ENCODE data around the gene SIK3.

Gene SIK3

DNA sequence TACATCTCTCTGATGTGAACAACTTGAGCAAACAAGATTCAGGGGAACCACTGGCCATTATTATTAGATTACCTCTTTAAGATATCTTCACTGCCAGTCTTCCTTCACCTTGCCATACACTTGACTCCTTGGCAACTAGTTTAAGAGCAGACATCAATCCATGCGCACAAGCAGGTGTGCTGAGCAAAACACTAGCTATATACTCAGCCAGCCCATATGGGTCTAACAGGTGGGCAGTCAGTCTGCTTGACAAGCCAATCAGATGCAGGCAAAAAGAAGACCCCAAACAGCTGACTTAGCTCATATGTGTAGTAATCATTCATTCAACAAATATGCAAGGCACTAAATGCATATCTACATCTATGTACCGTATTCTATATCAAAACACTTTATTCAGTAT is 101.2 kb downstream of the SIK3 start:
- DNase-seq: no peak

GRCh38 chr11:116994195-116994594 is 104.0 kb downstream of the SIK3 start:
- no peak for DNase-seq

- DNase-seq: no peak
These were observed 104.6 kb downstream of the SIK3 start for GRCh38 chr11:116993599-116993998.

DNA sequence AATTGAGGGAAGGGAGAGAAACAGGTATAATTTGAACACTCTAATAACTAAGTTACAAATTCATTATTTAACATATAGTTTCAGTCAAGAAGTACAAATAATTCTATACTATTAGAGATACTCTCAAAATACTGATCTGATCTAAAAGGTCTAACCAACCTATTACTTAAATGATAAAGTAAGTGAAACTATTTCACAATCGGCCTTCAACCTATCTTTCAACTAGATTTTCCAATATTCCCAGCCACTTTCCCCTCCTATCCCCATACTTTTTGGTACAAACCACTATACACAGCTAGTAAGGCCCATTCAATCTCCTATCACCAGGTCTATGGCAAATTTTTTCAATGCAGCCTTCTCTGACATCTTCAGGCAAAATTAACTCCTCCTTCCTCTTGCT is 106.7 kb downstream of the SIK3 start:
- DNase-seq: no peak

DNA sequence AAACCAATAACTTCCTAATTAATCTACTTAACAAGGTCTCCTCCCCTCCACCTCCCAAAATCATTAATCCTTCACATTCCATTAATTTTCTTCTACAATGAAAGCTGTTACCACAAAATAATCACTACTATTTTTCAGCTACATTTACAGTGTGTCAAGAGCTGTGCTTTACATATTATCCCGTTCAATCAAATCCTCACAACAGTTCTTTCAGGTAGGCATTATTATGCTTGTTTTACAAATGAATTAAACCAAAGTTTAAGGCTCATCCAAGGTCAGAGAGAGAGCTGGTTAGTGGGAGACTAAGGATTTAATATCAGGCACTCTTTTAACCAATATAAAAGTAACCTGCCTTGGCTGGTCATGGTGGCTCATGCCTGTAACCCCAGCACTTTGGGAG is 107.4 kb downstream of the SIK3 start:
- DNase-seq: no peak

GRCh38 chr11:116990061-116990473 is 108.2 kb downstream of the SIK3 start:
- DNase-seq: no peak

- DNase-seq: no peak
These were observed 109.0 kb downstream of the SIK3 start for GRCh38 chr11:116989184-116989583.

GRCh38 chr11:116986521-116987105 is 111.6 kb downstream of the SIK3 start:
- no peak for DNase-seq

DNA sequence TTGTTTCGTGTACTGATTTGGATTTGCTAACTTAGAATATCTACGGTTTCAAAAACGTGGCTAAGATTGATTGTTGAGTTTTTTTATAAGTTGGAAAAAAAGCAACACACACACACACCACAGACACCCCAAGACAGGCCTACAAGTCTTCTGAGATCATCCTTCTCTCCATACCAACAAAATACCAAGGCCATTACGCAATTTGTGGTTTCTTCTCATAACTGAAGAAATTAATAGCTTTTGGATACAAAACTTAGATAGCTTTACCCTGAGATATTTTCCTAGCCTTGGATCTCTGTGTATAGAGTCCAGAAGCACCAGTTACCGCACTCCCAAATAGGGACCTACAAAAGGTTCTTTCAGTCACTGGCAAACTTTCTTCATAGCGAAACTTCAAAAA is 113.6 kb downstream of the SIK3 start:
- no peak for DNase-seq

GRCh38 chr11:116984186-116984585 is 114.0 kb downstream of the SIK3 start:
- no peak for DNase-seq

- no peak for DNase-seq
These were observed 116.9 kb downstream of the SIK3 start for GRCh38 chr11:116981266-116981885.

DNA sequence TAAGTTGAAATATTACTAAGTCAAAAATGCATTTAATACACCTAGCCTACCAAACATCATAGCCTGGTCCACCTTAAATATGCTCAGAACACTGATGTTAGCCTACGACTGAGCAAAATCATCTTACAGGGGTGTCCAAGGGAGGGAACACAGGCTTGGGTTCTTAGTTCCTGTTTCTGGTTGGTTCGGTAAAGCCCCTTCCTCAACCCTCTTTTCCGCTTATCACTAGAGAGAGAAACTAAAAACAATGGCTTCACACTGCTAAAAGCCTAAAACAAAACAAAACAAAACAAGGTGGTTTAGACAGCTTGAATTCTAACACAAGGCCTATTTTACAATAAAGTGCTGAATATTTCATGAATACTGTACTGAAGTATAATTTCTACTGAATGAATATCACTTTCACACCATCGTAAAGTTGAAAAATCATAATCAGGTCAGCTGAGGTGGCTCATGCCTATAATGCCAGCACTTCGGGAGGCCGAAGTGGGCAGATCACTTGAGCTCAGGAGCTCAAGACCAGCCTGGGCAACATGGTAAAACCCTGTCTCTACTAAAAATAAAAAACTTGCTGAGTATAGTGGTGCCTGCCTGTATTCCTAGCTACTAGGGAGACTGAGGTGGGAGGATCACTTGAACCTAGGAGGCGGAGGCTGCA is 118.0 kb downstream of the SIK3 start:
- no peak for DNase-seq

DNA sequence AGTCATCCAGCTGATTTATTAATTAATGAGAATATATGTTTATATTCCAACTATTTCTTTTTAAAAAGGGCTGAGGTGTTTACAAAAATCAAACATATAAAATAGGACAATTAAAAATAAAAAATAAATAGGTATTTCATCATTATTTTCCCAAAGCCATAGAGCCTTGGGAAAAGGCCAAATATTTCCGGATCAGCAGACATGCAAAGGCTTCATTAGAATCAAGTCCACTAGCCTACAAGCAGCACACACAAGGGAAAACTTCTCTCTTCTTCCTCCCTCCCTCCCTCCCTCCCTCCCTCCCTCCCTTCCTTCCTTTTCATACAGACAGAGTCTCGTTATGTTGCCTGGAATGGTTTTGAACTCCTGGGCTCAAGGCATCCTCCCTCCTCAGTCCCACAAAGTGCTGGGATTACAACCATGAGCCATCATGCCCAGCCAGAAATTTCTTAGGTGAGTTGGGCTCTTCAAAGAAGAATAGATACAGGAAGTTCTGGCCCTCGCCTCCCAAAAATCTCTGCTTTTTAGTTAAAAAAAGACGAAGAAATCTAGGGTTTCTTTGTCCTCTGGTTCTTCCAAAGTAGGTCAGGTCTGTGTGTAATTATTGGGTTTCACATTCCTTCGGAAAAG is 121.2 kb downstream of the SIK3 start:
- no peak for DNase-seq

- no peak for DNase-seq
These were observed 122.6 kb downstream of the SIK3 start for GRCh38 chr11:116975661-116976060.

- no peak for DNase-seq
These were observed 125.0 kb downstream of the SIK3 start for GRCh38 chr11:116973270-116973669.

DNA sequence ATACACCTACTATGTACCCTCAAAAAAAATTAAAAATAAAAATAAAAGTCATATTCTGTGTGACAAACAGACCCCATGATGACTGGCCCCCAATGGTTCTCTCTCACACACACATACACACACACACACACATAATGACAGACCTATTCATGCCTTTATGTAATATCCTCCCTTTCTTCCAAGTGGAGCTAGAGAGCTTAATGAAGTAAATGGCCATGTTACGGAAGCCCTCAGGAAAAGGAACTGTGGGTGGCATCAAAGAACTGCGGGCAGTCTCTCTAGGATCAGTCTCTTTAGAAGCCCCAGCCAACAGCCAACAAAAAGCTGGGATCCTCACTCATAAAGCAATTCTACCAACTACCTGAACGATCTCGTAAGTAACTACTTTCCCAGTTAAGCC is 125.5 kb downstream of the SIK3 start:
- DNase-seq: no peak

DNA sequence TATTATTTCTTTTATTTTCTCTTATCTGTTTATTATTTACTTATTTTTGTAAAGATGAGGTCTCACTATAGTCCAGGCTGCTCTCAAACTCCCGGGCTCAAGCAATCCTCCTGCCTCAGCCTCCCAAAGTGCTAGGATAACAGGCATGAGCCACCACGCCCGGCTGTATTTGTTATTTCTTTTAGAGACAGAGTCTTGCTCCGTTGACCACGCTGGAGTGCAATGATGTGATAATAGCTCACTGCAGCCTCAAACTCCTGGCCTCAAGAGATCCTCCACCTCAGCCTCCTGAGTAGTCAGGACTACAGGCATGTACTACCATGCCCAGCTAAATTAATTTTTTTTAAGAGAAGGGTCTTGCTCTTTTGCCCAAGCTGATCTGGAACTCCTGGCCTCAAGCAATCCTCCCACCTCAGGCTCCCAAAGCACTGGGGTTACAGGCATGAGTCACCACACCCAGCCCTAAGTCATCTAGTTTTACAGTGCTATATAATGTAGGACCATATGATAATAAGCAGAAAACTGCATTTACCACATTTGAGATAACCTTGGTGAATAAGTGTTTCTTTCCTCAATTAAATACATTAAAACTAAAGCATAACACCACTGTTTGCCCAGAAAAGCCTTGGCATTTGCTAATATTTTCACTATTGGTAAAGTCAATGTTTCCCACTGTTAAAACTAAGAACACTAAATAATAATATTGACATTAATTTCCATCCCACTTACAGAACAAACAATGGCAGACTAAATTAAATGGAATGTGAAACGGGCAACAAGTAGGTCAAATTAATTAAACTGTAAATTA is 127.5 kb downstream of the SIK3 start:
- no peak for DNase-seq

DNA sequence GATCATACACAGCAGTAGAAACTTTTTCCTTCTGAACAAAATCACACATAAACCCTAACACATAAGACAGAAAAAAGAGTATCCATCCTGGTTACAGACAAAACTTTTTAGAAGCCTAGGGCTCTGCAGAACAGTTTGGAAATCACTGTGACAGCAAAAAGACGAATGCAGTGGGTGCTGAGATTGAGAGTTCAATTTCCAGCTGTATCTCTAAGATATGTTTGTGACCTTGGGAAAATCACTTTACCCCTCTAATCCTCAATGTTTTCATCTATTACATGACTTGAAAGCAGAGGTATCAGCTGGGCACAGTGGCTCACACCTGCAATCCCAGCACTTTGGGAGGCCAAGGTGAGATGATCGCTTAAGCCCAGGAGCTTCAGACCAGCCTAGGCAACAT is 128.5 kb downstream of the SIK3 start:
- no peak for DNase-seq

- DNase-seq: no peak
These were observed 134.0 kb downstream of the SIK3 start for GRCh38 chr11:116964269-116964668.

DNA sequence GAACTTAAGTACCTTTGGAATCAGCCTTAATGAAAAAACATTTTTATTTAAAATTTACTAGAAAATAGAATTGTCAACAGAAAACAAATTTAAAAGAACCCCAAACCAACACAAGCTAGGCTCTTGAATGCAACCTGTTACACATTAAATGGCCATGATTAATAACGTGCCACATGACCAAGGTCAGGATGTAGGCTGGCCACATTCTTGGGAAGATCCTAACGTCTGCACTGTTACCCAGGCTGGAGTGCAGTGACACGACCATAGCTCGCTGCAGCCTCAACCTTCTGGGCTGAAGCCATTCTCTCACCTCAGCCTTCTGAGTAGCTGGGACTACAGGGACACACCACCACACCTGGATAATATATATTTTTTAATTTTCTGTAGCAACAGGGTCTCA is 134.4 kb downstream of the SIK3 start:
- DNase-seq: no peak

- DNase-seq: no peak
These were observed 136.1 kb downstream of the SIK3 start for GRCh38 chr11:116962108-116962507.

DNA sequence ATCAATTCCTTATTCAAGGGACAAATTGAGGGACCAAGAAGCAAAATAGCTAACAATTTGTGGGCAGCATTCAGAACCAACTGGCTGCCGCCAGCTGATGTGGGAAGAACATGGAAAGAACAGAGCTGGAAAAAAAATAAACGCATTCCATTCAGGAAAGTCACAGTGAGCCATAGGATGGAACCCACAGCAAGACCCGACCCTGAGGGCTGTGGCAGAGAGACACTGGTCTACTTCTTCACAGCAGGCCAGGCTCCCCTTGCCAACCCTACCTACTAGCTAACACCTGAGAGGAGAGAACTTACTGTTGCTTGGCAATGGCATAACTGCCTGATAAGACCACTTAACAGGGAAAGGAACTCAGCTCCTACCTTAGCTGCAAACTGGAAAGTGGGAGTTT is 137.3 kb downstream of the SIK3 start:
- DNase-seq: no peak

- no peak for DNase-seq
These were observed 140.0 kb downstream of the SIK3 start for GRCh38 chr11:116958246-116958645.

All from NCI-H187 (cell line).